Midbrain (tissue), 1 donor: ENCODE data around the gene DNM3.

Experiments
- DNase-seq: peaks from one replicate; lab custom pipeline; 2025; lab: John Stamatoyannopoulos, UW

Gene DNM3

DNA sequence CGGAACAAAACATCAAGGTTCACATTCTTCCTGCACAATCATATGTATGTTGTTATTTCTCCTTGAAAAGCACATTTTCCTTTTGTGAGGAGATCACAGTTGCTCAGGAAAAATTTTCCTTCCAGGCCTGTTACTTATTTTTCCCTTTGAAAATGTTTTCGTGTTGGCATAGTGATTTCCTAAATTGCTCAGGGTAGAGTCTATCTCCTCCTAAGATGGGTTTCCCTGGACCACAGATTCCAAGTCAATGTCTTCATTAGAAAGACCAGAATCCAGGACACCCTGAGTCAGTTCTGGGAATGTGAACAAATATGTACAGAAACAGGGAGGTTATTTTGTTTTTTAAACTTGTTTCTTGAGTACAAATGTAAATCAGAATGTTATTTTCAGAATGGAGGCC lies 484.8 kb downstream of the DNM3 start:
- no peak for DNase-seq

DNA sequence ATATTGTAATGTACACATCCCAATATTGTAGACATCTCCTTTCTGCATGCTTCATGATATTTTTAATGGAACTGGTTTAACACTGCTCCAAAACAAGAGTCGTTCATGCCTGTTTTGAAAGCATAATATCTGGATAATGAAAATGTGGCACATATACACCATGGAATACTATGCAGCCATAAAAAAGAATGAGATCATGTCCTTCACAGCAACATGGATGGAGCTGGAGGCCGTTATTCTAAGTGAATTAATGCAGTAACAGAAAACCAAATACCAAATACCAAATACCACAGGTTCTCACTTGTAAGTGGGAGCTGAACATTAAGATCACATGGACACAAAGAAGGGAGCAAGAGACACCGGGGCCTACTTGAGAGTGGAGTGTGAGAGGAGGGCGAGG lies 487.0 kb downstream of the DNM3 start:
- DNase-seq = no peak

DNA sequence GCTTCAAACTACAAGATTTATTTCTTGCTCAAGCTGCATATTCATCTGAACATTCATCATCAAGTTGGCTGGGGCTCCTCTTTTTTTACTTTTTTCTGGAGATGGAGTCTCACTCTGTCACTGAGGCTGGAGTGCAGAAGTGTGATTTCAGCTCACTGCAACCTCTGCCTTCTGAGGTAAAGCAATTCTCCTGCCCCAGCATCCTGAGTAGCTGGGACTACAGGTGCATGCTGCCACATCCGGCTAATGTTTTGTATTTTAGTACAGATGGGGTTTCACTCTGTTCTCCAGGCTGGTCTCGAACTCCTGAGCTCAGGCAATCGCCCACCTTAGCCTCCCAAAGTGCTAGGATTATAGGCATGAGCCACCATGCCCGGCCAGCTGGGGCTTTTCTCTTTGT lies 490.9 kb downstream of the DNM3 start:
- no peak for DNase-seq

- DNase-seq = no peak
These were observed 494.1 kb downstream of the DNM3 start for GRCh38 chr1:172335377-172335776.

GRCh38 chr1:172338295-172338735 lies 497.0 kb downstream of the DNM3 start:
- DNase-seq = no peak

DNA sequence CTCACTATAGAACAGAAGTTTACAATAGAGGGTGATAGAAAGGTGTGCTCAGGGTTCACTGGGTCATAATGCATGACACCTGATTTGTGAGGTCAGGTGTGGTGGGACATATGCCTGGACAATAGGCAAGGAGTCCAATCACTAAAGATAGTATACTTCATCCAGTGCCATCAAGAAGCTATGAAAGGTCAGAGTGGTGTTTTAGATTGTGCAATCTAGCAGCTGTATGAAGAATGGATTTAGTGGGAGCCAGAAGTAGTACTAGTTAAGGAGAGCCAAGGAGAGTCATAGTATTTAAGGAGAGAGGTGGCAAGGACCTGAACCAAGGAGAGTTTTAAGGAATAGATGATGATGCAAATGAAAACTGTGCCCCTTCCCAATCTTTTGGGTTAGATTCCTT lies 498.5 kb downstream of the DNM3 start:
- DNase-seq = no peak

- DNase-seq = no peak
These were observed 499.2 kb downstream of the DNM3 start for GRCh38 chr1:172340520-172340919.

- DNase-seq = no peak
These were observed 500.4 kb downstream of the DNM3 start for GRCh38 chr1:172341697-172342096.

- DNase-seq = no peak
These were observed 501.4 kb downstream of the DNM3 start for GRCh38 chr1:172342584-172343239.

DNA sequence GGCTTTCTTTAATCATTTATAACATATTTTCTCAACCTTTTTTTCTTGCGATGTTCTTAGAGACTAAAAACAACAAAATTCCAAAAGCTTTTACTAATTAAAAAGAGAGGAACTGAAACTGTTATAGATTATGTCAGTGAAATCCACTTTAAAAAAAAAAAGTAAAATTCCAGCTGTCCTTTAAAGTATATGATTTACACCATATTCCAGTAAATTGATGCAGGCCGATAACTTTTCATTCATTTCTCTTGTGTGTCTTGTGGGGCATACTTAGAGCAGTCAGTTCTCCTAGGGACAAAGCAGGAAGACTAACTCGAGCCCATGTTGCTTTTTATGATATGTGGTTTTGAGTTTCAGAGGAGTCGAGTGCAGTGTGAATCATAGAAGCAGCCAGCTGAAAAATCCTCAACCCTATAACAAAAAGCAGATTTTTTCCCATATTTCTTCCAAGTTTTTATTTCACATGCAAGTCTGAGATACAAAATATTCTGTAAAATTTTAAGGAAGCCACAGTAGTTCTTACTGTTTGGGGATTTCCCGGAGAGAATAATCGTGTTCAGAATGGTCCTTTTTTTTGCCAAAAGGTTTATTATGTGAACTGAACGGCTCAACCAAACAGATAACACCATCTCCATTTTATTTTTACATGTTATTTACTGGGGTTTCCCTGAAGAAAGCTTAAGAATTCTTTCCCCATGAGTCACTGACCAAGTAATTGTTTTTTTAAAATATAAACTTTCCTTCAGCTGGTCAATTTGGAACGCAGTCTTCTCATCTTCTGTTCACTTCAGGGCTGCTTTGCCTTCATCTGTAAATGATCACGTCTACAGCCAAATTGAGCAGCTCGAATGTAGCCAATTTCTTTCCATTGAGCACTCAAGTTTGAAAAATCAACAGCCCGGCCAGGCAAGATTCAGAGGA lies 502.2 kb downstream of the DNM3 start:
- DNase-seq = no peak

DNA sequence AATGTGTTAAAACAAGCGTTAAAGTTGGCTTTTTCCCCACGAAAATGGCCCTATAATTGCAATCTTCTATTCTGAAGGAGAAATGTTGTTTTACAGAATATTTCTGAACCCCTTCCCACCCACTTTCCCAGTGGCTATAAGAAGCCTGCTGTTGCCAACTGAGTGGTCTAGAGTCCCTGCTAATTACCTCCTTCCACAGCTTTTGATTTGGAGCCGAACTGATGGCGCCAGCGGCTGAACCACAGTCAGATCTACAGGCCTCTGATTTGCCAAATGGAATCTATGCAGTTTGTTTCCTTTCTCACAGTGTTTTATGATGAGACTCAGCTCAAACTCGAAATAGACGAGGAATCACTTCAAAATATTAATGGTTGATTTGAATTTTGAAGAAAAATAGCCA lies 503.1 kb downstream of the DNM3 start:
- no peak for DNase-seq

- DNase-seq = no peak
These were observed 503.8 kb downstream of the DNM3 start for GRCh38 chr1:172345077-172345476.

DNA sequence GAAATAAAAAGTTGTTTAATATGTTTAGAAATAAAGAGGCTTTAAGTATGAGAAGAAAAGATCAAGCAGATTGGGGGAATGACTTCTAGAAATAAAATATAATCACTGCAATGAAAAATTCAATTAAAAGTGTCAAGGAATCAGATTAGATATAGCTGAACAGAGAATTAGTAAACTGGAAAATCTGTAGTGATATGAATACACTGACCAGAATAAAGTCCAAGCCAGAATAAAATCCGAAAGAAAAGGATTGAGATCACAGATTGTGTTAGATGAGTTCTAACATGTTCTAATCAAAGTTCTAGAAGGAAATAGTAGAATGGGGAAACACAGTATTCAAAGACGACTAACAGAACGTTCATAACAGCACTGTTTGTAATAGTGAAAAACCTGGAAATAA lies 506.1 kb downstream of the DNM3 start:
- DNase-seq = no peak

DNA sequence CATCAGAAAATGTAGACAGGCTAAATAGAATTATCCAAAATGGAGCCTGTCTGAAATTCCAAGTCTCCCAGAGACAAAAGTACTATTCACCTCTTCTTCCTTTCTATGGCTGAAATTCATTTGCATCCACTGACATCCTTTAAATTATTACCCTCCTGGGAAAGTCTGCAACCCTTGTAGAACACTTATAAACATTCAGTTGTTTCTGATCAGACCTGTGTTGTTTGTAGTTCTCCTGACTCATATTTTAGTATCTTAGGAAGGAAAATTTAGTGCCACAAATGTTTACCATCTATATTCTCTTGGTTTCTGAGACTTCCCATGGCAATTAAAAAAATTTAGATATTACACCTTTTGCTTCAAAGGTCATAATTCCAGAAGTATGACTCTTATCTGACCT lies 509.6 kb downstream of the DNM3 start:
- DNase-seq = no peak

DNA sequence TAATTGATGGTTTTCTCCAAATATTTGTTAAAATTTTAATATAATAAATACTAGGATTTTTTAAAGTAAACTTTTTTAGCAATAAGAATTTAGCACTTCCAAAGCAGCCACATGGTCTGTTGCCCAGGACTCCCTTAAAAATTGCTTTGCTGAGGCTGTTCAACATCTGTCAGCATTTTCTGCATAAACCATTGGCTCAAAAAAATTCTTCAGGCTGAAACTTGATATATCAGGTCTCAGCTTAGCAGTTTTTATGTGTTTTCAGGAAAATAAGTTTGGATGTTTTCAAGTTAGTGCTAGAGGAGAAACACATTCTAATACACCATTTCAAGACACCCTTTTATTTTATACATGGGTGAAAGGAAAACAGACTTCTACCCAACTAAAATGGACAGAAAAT lies 510.0 kb downstream of the DNM3 start:
- DNase-seq = no peak

- no peak for DNase-seq
These were observed 510.5 kb downstream of the DNM3 start for GRCh38 chr1:172351754-172352161.

DNA sequence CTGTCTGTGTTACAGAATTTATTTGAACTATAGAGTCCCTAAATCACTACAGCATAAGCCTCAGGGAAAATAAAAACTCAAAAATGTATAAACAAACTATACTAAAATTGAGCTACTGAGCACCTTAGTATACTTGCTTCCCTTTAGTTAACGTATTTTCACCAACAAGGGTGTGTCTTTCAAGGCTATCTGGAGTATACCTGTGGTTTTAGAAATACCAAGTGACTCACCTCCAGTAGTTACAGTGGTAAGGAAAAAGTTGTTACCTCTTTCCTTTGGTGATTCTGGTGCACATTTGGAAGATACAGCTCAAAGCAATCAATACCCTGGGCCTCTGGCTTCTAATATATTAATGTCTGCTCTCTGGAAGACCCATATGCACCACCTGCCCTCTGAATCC lies 511.1 kb downstream of the DNM3 start:
- DNase-seq = no peak

DNA sequence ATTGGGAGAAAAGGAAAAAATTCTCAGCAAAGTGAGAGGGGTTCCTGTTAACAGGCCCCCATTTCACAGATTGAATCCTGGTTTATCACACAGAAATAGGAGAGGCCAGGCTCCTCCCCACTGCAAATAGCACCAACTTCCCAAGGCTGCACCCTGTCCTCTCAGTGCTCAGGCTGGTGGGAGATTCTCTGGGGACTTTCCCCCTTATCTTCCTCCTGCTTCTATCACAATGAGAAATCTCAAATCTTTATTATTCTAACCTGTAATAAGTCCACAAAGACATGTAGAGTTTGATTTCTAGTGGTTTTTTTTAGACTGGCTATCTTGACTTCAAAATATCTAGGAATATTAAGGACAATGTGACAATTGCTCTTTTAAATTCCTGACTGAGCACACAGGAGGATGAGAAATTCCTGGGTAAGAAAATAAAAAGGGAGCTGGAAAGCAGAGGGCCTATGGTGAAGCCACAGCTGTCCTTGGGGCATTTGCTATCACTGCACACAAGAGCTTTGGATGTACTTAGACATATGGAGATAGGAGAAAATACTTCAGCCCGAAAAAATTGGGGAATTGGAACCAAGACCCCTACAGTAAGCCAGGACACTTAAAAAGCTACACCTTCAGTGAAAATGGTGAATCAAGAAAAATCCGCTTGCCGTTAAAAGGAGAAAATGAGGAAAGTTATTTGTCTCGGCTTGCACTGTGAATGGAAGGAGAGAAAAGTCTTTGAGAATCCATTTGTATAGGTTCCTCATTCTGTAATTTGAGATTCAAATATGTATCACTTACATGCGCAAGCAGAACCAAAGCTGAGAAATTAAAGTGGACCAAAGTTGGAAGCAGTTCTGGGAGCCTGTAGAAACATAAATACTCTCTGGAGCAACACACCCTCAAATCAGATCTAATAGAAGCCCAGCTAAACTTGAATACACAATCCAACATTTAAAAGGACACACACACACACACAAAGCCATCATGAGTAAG lies 513.3 kb downstream of the DNM3 start:
- DNase-seq = no peak

DNA sequence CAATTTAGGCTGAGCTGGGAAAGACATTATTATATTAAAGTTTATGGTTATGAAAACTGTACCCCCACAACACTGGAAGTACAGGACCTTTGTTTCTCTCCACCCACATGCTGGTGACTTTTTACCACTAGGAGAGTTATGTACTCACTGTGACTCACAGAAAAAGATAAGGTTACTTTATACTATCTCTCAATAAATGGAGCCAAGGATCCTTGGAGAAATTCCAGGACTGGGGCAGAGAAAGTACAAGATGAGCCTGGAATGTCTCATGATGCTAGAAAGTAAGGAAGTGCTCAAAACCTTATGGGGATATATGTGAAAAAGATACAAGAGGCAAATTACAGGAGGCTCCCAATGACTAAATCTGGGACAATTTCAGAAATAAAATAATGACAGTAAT lies 515.3 kb downstream of the DNM3 start:
- DNase-seq = no peak

DNA sequence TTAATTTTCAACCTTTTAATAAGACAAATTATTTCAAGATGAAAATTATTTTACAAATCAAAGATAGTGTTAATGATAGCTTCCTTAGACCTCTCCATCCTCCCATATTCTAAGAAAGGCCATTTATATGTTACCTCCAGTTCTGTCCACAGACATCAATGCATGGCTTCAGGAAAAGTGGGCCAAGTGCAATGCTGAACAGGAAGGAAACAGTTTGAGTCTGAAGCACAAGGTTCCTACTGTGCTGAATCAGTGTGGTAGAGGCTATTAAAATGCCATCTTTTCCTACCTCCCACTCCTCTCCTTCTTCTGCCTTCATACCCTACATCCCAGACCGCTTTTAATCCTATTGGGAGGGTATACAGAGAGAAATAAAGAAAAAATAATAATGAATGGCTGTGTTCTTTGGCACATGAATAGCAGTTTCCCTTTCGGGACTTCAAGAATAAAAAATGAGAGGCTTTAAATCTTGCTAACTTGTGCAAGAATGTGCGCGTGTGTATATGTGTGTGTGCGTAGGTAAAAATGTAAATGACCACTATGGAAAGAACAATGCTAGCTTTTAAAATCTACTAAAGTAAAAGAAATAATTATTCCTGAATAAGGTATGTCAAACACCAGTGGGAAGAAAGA lies 516.6 kb downstream of the DNM3 start:
- no peak for DNase-seq

DNA sequence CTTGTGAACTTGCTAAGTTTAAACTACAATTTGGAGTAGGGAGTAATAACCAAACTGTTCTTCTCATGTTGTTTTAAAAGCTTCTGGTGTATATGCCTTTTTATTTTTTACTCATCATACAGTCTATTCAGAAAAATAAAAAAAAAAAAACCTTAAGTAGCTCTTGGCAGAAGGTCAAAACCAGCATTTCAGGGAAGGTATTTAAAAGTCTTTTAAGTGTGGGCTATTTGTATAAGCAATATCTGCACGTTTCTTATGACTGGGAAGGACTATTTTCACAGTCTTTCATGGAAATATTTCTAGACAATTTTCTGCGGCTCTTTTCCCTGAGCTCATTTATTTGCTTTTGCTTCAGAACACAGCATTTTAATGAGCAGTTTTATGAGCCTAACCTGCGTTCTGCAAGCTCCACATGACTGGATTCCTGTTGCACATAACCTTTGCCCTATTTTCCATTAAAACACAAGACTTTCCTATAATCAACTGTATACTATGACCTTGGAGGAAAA lies 518.2 kb downstream of the DNM3 start:
- no peak for DNase-seq

DNA sequence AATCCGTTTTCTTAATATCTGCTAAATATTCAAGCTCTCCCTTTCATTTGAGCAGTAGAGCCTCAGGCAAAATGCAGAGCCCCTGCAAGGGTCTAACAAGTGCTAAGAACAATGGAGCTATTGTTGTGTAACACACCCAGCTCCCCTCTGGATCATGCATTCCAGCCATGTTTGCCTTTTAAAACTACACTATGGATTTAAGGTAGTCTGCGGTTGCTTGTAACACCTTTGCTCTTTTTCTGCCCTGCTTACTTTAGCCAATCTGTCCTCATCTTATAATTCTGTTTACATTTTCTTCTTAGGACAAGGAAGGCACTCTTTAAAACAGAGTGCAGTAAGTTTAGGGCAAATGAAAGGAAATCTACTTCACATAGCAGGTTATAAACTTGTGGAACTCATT lies 519.2 kb downstream of the DNM3 start:
- DNase-seq = no peak
